Smooth muscle cell (in vitro differentiated cells): Measurements from ENCODE around the gene NR2E1. TPM values are rescaled to one million over a fixed set of nuclear protein-coding genes. Genes with fewer than 3 reads are reported as not detected.

Experiments
- DNase-seq: peaks from one replicate; lab custom pipeline; 2025; ENCODE audit not compliant: unreplicated experiment; lab: John Stamatoyannopoulos, UW
- H2AFZ ChIP-seq: fragments of 200-600 bp; sonication (generic); 2 replicates; pipeline ENCODE4 v1.6.0; 2016; ENCODE audit warnings: antibody characterized with exemption, low read depth, mild to moderate bottlenecking
- H3F3A ChIP-seq: fragments of 200-600 bp; sonication (generic); 2 replicates; pipeline ENCODE4 v1.6.0; 2017; ENCODE audit warnings: antibody characterized with exemption, low read depth
- H3K27ac ChIP-seq: fragments of 200-600 bp; sonication (generic); 2 replicates; pipeline ENCODE4 v1.5.1; 2016; ENCODE audit warnings: low read depth, mild to moderate bottlenecking
- H3K27me3 ChIP-seq: fragments of 200-600 bp; sonication (generic); 2 replicates; pipeline ENCODE4 v1.6.1; 2016; ENCODE audit warnings: low read depth, mild to moderate bottlenecking
- H3K36me3 ChIP-seq: fragments of 200-600 bp; sonication (generic); 2 replicates; pipeline ENCODE4 v1.5.1; 2016; ENCODE audit warnings: low read depth
- H3K4me1 ChIP-seq: fragments of 200-600 bp; sonication (generic); 2 replicates; pipeline ENCODE4 v1.5.1; 2016; ENCODE audit warnings: low read depth
- H3K4me2 ChIP-seq: fragments of 200-600 bp; sonication (generic); 2 replicates; pipeline ENCODE4 v1.6.0; 2016; ENCODE audit warnings: mild to moderate bottlenecking
- H3K4me3 ChIP-seq: fragments of 200-600 bp; sonication (generic); 2 replicates; pipeline ENCODE4 v1.5.1; 2016; ENCODE audit warnings: mild to moderate bottlenecking
- H3K79me2 ChIP-seq: fragments of 200-600 bp; sonication (generic); 2 replicates; pipeline ENCODE4 v1.6.0; 2016; ENCODE audit warnings: low read depth, mild to moderate bottlenecking
- H3K9ac ChIP-seq: fragments of 200-600 bp; sonication (generic); 2 replicates; pipeline ENCODE4 v1.6.0; 2016; ENCODE audit warnings: low read depth
- H3K9me3 ChIP-seq: fragments of 200-600 bp; sonication (generic); replicated peaks from 2 replicates; pipeline ENCODE4 v1.5.1; 2016; ENCODE audit warnings: low read depth
- H4K20me1 ChIP-seq: fragments of 200-600 bp; sonication (generic); 2 replicates; pipeline ENCODE4 v1.6.0; 2016; ENCODE audit warnings: low read depth
- CTCF ChIP-seq: fragments of 200-600 bp; sonication (generic); IDR thresholded peaks from 2 replicates; pipeline ENCODE4 v1.5.1; 2017; ENCODE audit warnings: borderline replicate concordance, mild to moderate bottlenecking, antibody characterized with exemption; ENCODE audit not compliant: insufficient read depth, poor library complexity, severe bottlenecking
- WGBS: methylation state at CpG from one replicate; pipeline ENCODE4 v1.1.7; 2016; ENCODE audit warnings: low lambda C conversion rate; 5-methylcytosine and 5-hydroxymethylcytosine counted together
- polyA plus RNA-seq: library from polyadenylated mRNA; unstranded; fragments of >200 nt; fragmentation: Nextera tagmentation; extraction: Ambion mirVana; gene quantifications from 2 replicates; pipeline ENCODE4 v1.2.1, GENCODE V29; 2016
- total RNA-seq: library from RNA; depleted of rRNA; stranded (reverse); fragments of >200 nt; gene quantifications from 2 replicates; pipeline ENCODE4 v1.2.3, GENCODE V29; 2014

NR2E1 gene
- total and polyA plus RNA-seq, 2 experiments from 2014 or later: not detected

DNA sequence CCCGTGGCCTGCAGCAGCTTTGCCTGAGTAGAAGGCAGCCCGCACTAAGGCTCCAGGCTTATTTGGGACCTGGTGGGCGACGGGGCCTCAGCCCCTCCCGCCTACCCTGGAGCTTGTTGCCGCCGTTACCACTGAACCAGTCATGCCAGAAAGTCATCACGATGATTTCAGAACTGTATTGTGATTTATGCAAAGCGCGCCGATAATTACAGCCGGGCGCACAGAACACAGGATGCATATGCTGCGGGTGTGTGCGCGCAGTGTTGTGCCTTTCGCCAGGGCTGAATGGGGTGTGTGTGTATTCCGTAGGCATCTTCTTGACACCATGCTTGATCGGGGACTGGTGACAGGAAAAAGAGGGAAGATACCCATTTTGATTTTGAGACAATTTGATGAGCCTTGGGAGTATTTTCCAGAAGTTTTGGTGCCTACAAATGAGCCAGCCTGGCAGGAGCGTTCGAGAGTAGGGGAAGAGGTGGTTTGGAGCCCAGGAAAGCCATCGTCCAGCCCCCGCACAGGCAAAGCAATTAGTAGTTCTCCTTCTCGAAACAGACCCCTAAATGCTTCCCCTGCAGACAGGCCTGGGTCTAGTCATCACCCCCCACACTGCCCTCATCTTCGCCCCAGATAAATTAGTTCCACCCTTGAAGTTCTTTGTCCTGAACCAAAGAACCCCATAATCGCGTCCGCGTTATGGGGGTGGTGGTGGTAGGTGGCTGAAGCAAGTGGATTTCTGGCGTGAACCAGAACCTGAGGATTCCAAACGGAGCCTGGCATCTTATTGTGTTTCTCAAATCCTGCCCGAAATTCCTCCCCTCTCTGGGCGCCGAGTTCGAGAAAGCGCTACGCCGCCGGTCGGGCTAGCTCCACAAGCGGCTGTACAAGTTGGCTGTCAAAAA is 1.9 kb upstream of the NR2E1 start:
- H4K20me1 ChIP-seq: no peaks in the 10 kb centered on the region
- H3K4me2 ChIP-seq: no peak overlapping the region
- WGBS: 7% methylated on average over 41 of the region's 41 CpGs
- no peaks in the 10 kb centered on the region for H3K9me3 ChIP-seq
- H3K27me3 ChIP-seq: peaks cover 100% of the 10 kb centered on the region
- no peak for TF ChIP-seq CTCF
- peaks cover 69% of the 10 kb centered on the region for H3K4me1 ChIP-seq
- no peaks in the 10 kb centered on the region for H3K79me2 ChIP-seq
- no peak overlapping the region for H3K4me3 ChIP-seq
- H2AFZ ChIP-seq: no peak overlapping the region
- H3F3A ChIP-seq: no peaks in the 10 kb centered on the region
- no peak overlapping the region for H3K9ac ChIP-seq
- no peak for DNase-seq
- H3K27ac ChIP-seq: no peak overlapping the region
- no peaks in the 10 kb centered on the region for H3K36me3 ChIP-seq

DNA sequence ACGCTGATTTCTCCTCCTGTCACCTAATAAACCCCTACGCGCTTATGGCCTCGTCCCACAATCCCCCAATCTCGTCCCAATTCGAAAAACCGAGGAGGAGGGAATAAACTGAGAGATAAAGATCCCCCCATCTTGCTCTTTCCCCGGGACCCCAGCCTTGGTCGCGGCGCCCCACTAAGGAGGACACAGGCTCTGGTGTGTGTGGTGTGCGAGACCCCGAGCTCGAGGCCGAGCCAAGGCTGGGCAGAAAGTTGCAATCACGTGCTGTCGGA is 1.3 kb upstream of the NR2E1 start:
- peaks cover 100% of the 10 kb centered on the region for H3K27me3 ChIP-seq
- H4K20me1 ChIP-seq: no peaks in the 10 kb centered on the region
- H2AFZ ChIP-seq: no peak overlapping the region
- H3K4me2 ChIP-seq: no peak overlapping the region
- H3K79me2 ChIP-seq: no peaks in the 10 kb centered on the region
- no peaks in the 10 kb centered on the region for H3K9me3 ChIP-seq
- no peak overlapping the region for H3K27ac ChIP-seq
- no peak for TF ChIP-seq CTCF
- no peaks in the 10 kb centered on the region for H3K36me3 ChIP-seq
- DNase-seq: no peak
- H3F3A ChIP-seq: no peaks in the 10 kb centered on the region
- H3K4me1 ChIP-seq: peaks cover 69% of the 10 kb centered on the region
- 5% methylated on average over 17 of the region's 17 CpGs for WGBS
- H3K9ac ChIP-seq: no peak overlapping the region
- no peak overlapping the region for H3K4me3 ChIP-seq

GRCh38 chr6:108164815-108165706 is 761 bp upstream of the NR2E1 start:
- WGBS: 2% methylated on average over 66 of the region's 69 CpGs

More at GRCh38 chr6:108164815-108165706, 761 bp upstream of the NR2E1 start:
- Histone ChIP-seq H3K27me3 (peaks cover 100% of the 10 kb centered on the region), H3K79me2 (no peaks in the 10 kb centered on the region), H3K9me3 (no peaks in the 10 kb centered on the region), H3K4me1 (peaks cover 68% of the 10 kb centered on the region), H3K36me3 (no peaks in the 10 kb centered on the region), H3K4me3 (no peak overlapping the region), H2AFZ (no peak overlapping the region), H3K9ac (no peak overlapping the region), H3F3A (no peaks in the 10 kb centered on the region), H3K4me2 (peak overlapping the region; percentile 81), H3K27ac (no peak overlapping the region), H4K20me1 (no peaks in the 10 kb centered on the region)
- TF ChIP-seq CTCF: no peak
- DNase-seq: no peak
